Measurements from ENCODE around the gene DARS1. TPM values are rescaled to one million over a fixed set of nuclear protein-coding genes. Genes with fewer than 3 reads are reported as not detected.

The DARS1 gene
- total RNA-seq, 6 experiments from 2014 or later = 65.6 to 74.3 (median 71.3) TPM

GRCh38 chr2:136024616-136025015, 39.2 kb upstream of the DARS1 start:
- TF ChIP-seq CTCF (IDR thresholded peaks at IDR 0.05) = no peak
- no peaks in the 10 kb centered on the region for H3K9me3 Mint-ChIP-seq
- no peak for DNase-seq
- H3K36me3 Mint-ChIP-seq (ENCODE audit: low read depth) = no peaks in the 10 kb centered on the region
- H3K4me1 Mint-ChIP-seq (ENCODE audit: low read depth) = no peaks in the 10 kb centered on the region
- no peak overlapping the region for H3K27ac Mint-ChIP-seq
- peaks cover 5% of the 10 kb centered on the region; the same call in 1 of the 2 replicates for H3K27me3 Mint-ChIP-seq (ENCODE audit: insufficient read depth)
- no peak overlapping the region for H3K4me3 Mint-ChIP-seq

- no peak overlapping the region for H3K4me3 Mint-ChIP-seq
- TF ChIP-seq CTCF (IDR thresholded peaks at IDR 0.05) = 0 out of 2 replicates have a peak, but pooled peaks have one; percentile 17
- DNase-seq = no peak
- no peaks in the 10 kb centered on the region for H3K4me1 Mint-ChIP-seq (ENCODE audit: low read depth)
- H3K27me3 Mint-ChIP-seq (ENCODE audit: insufficient read depth) = peaks cover 5% of the 10 kb centered on the region; the same call in 1 of the 2 replicates
- no peak overlapping the region for H3K27ac Mint-ChIP-seq
- no peaks in the 10 kb centered on the region for H3K36me3 Mint-ChIP-seq (ENCODE audit: low read depth)
- no peaks in the 10 kb centered on the region for H3K9me3 Mint-ChIP-seq
Measured at GRCh38 chr2:136024185-136024584, 38.8 kb upstream of the DARS1 start.

GRCh38 chr2:136023416-136023815, 38.0 kb upstream of the DARS1 start:
- Mint-ChIP-seq H3K27me3 (ENCODE audit: insufficient read depth) (peaks cover 5% of the 10 kb centered on the region; the same call in 1 of the 2 replicates), H3K4me3 (no peak overlapping the region), H3K27ac (no peak overlapping the region), H3K9me3 (no peaks in the 10 kb centered on the region), H3K36me3 (ENCODE audit: low read depth) (no peaks in the 10 kb centered on the region), H3K4me1 (ENCODE audit: low read depth) (no peaks in the 10 kb centered on the region)
- no peak for TF ChIP-seq CTCF (IDR thresholded peaks at IDR 0.05)
- DNase-seq = no peak

- no peak overlapping the region for H3K4me3 Mint-ChIP-seq
- H3K9me3 Mint-ChIP-seq = no peaks in the 10 kb centered on the region
- TF ChIP-seq CTCF (IDR thresholded peaks at IDR 0.05) = no peak
- H3K36me3 Mint-ChIP-seq (ENCODE audit: low read depth) = no peaks in the 10 kb centered on the region
- H3K27ac Mint-ChIP-seq = no peak overlapping the region
- H3K4me1 Mint-ChIP-seq (ENCODE audit: low read depth) = no peaks in the 10 kb centered on the region
- no peak for DNase-seq
- peaks cover 5% of the 10 kb centered on the region; the same call in 1 of the 2 replicates for H3K27me3 Mint-ChIP-seq (ENCODE audit: insufficient read depth)
Measured at GRCh38 chr2:136022396-136023146, 37.1 kb upstream of the DARS1 start.

- Mint-ChIP-seq H3K4me3 (no peak overlapping the region), H3K36me3 (ENCODE audit: low read depth) (no peaks in the 10 kb centered on the region), H3K4me1 (ENCODE audit: low read depth) (no peaks in the 10 kb centered on the region), H3K27ac (no peak overlapping the region), H3K9me3 (no peaks in the 10 kb centered on the region), H3K27me3 (ENCODE audit: insufficient read depth) (peaks cover 5% of the 10 kb centered on the region)
- no peak for DNase-seq
- no peak for TF ChIP-seq CTCF (IDR thresholded peaks at IDR 0.05)
Measured at GRCh38 chr2:136021976-136022375, 36.5 kb upstream of the DARS1 start.
